Stimulated activated CD8-positive, alpha-beta memory T cell treated with anti-CD3 and anti-CD28 coated beads, Interleukin-15, amount 100 ng/mL, for 24 hours (primary cell): ENCODE measurements around the gene CDKN1A.
"Not testable (repeated sequence)": the region's sequence is repeated elsewhere in the genome, so short reads cannot be mapped to it uniquely, and the experiment has no call there.

Experiments used
- DNase-seq: peaks from one replicate; pipeline ENCODE4 v3.0.0-alpha.2; 2020; ENCODE audit warnings: low read depth

CDKN1A gene

GRCh38 chr6:36678488-36679042 lies at the start of gene CDKN1A:
TSS of gene CDKN1A (plus strand) at chr6:36678714. CDS start at chr6:36684102, 5,388 bp downstream.
- DNase-seq: peak; percentile 43

- DNase-seq: no peak
These were observed 48.7 kb upstream of the CDKN1A start for GRCh38 chr6:36629784-36630183.

GRCh38 chr6:36631326-36632011 lies 47.0 kb upstream of the CDKN1A start:
- no peak for DNase-seq

- DNase-seq: no peak
These were observed 45.1 kb upstream of the CDKN1A start for GRCh38 chr6:36633370-36633769.

GRCh38 chr6:36633915-36634314 lies 44.6 kb upstream of the CDKN1A start:
- DNase-seq: no peak

GRCh38 chr6:36634317-36635108 lies 44.0 kb upstream of the CDKN1A start:
- DNase-seq: no peak

- DNase-seq: no peak
These were observed 42.2 kb upstream of the CDKN1A start for GRCh38 chr6:36636283-36636682.

GRCh38 chr6:36636687-36637418 lies 41.7 kb upstream of the CDKN1A start:
- DNase-seq: no peak

GRCh38 chr6:36638579-36638978 lies 39.9 kb upstream of the CDKN1A start:
- no peak for DNase-seq

- DNase-seq: no peak
These were observed 39.2 kb upstream of the CDKN1A start for GRCh38 chr6:36639171-36639808.

- DNase-seq: no peak
These were observed 37.0 kb upstream of the CDKN1A start for GRCh38 chr6:36641543-36641942.

GRCh38 chr6:36642913-36643817 lies 35.3 kb upstream of the CDKN1A start:
- DNase-seq: no peak

- DNase-seq: no peak
These were observed 34.5 kb upstream of the CDKN1A start for GRCh38 chr6:36643977-36644376.

GRCh38 chr6:36649086-36649485 lies 29.4 kb upstream of the CDKN1A start:
- DNase-seq: no peak

GRCh38 chr6:36649701-36650484 lies 28.6 kb upstream of the CDKN1A start:
- no peak for DNase-seq

GRCh38 chr6:36650848-36651478 lies 27.6 kb upstream of the CDKN1A start:
- no peak for DNase-seq

- DNase-seq: no peak
These were observed 26.7 kb upstream of the CDKN1A start for GRCh38 chr6:36651659-36652379.

- not testable (repeated sequence) for DNase-seq
These were observed 24.0 kb upstream of the CDKN1A start for GRCh38 chr6:36654469-36654868.
